ENCODE results near the gene FOXP2.
"Not testable (repeated sequence)": the region's sequence is repeated elsewhere in the genome, so short reads cannot be mapped to it uniquely, and the experiment has no call there.

Gene FOXP2

GRCh38 chr7:114530057-114530611, 115.5 kb downstream of the FOXP2 start:
- DNase-seq, result no peak
- no peaks in the 10 kb centered on the region for H3K36me3 ChIP-seq

GRCh38 chr7:114531326-114531725, 116.7 kb downstream of the FOXP2 start:
- H3K4me3 ChIP-seq (ENCODE audit: low read depth, low read length), result no peak overlapping the region
- no peak for TF ChIP-seq CTCF (IDR thresholded peaks at IDR 0.05; ENCODE audit: low read depth, low read length)
- DNase-seq, result no peak
- H3K36me3 ChIP-seq, result no peaks in the 10 kb centered on the region
- no peaks in the 10 kb centered on the region for H3K27me3 ChIP-seq
- H3K9me3 ChIP-seq, result no peaks in the 10 kb centered on the region; the same call in 1 of the 2 replicates
- no peaks in the 10 kb centered on the region for H3K4me1 ChIP-seq

More at GRCh38 chr7:114530057-114530611, 115.5 kb downstream of the FOXP2 start:
- TF ChIP-seq CTCF (IDR thresholded peaks at IDR 0.05; ENCODE audit: low read depth, low read length), result no peak
- H3K4me1 ChIP-seq, result no peaks in the 10 kb centered on the region
- no peaks in the 10 kb centered on the region; the same call in 1 of the 2 replicates for H3K9me3 ChIP-seq
- no peaks in the 10 kb centered on the region for H3K27me3 ChIP-seq
- H3K4me3 ChIP-seq (ENCODE audit: low read depth, low read length), result no peak overlapping the region

- Histone ChIP-seq H3K9me3 (no peaks in the 10 kb centered on the region; the same call in 1 of the 2 replicates), H3K36me3 (no peaks in the 10 kb centered on the region), H3K4me1 (no peaks in the 10 kb centered on the region), H3K27me3 (no peaks in the 10 kb centered on the region), H3K4me3 (ENCODE audit: low read depth, low read length) (no peak overlapping the region)
- DNase-seq, result no peak
- TF ChIP-seq CTCF (IDR thresholded peaks at IDR 0.05; ENCODE audit: low read depth, low read length), result no peak
Measured at GRCh38 chr7:114533131-114533530, 118.5 kb downstream of the FOXP2 start.

- H3K9me3 ChIP-seq, result no peaks in the 10 kb centered on the region; the same call in 1 of the 2 replicates
- no peak overlapping the region for H3K4me3 ChIP-seq (ENCODE audit: low read depth, low read length)
- no peak for TF ChIP-seq CTCF (IDR thresholded peaks at IDR 0.05; ENCODE audit: low read depth, low read length)
- no peaks in the 10 kb centered on the region for H3K36me3 ChIP-seq
- no peak for DNase-seq
- H3K4me1 ChIP-seq, result no peaks in the 10 kb centered on the region
- H3K27me3 ChIP-seq, result no peaks in the 10 kb centered on the region
Measured at GRCh38 chr7:114534953-114535352, 120.3 kb downstream of the FOXP2 start.

- Histone ChIP-seq H3K4me1 (no peaks in the 10 kb centered on the region), H3K4me3 (ENCODE audit: low read depth, low read length) (no peak overlapping the region), H3K36me3 (no peaks in the 10 kb centered on the region), H3K9me3 (no peaks in the 10 kb centered on the region; the same call in 1 of the 2 replicates), H3K27me3 (no peaks in the 10 kb centered on the region)
- no peak for DNase-seq
- no peak for TF ChIP-seq CTCF (IDR thresholded peaks at IDR 0.05; ENCODE audit: low read depth, low read length)
Measured at GRCh38 chr7:114539575-114539974, 125.0 kb downstream of the FOXP2 start.

GRCh38 chr7:114540291-114540690, 125.7 kb downstream of the FOXP2 start:
- Histone ChIP-seq H3K36me3 (no peaks in the 10 kb centered on the region), H3K27me3 (no peaks in the 10 kb centered on the region), H3K4me1 (no peaks in the 10 kb centered on the region), H3K4me3 (ENCODE audit: low read depth, low read length) (no peak overlapping the region), H3K9me3 (no peaks in the 10 kb centered on the region; the same call in 1 of the 2 replicates)
- no peak for TF ChIP-seq CTCF (IDR thresholded peaks at IDR 0.05; ENCODE audit: low read depth, low read length)
- no peak for DNase-seq

GRCh38 chr7:114547346-114547745, 132.7 kb downstream of the FOXP2 start:
- not testable (repeated sequence) for H3K4me1 ChIP-seq; DNase-seq; H3K27me3 ChIP-seq; H3K9me3 ChIP-seq; H3K36me3 ChIP-seq; H3K4me3 ChIP-seq (ENCODE audit: low read depth, low read length)
